GM12801 (cell line): Measurements from ENCODE around the gene DEDD2.

ENCODE experiments used
- TF ChIP-seq, protein P1 (sequence below): IDR thresholded peaks from one replicate; pipeline ENCODE4 v1.5.1; 2011; ENCODE audit warnings: control low read depth; ENCODE audit not compliant: insufficient read length; ENCODE audit errors: extremely low read depth

DEDD2 gene

DNA sequence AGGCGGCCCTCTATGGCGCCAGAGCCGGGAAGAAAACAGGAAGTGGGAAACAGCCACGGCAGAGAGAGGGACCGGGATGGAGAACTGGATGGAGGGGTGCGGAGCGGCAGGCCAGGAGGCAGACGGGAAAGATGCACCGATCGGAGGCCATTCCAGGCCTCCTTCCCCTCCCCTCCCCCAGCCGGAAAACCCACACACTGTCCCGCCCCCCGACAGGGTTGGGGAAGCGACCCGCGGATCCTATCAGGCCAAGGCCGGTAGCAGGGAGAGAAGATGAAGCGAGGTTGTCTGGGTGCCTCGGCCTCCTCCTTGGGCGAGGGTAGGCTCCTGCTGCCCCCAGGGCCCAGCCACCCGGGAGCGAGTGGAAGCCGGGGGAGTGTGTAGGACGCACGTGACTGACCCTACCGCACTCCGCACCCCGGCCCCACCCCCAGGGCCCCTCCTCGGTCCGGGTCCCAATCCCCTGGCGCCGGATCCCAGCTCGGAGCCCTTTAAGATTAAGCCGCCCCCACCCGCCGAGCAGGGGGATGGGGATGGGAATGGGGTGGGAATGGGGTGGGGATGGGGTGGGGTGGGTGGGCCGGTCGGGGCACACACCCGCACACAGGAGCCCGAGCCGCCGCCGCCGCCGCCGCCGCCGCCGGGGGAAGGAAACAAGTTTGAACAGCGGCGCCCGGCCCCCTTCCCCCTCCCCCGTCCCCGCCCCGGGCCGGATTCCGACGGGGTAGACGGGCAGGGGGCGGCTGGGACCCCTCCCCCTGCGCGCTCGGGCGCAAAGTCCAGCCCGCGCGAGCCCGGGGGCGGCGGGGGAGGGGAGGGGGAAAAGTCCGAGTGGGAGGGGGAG is 36.0 kb upstream of the DEDD2 start:
- TF ChIP-seq, protein P1, sequence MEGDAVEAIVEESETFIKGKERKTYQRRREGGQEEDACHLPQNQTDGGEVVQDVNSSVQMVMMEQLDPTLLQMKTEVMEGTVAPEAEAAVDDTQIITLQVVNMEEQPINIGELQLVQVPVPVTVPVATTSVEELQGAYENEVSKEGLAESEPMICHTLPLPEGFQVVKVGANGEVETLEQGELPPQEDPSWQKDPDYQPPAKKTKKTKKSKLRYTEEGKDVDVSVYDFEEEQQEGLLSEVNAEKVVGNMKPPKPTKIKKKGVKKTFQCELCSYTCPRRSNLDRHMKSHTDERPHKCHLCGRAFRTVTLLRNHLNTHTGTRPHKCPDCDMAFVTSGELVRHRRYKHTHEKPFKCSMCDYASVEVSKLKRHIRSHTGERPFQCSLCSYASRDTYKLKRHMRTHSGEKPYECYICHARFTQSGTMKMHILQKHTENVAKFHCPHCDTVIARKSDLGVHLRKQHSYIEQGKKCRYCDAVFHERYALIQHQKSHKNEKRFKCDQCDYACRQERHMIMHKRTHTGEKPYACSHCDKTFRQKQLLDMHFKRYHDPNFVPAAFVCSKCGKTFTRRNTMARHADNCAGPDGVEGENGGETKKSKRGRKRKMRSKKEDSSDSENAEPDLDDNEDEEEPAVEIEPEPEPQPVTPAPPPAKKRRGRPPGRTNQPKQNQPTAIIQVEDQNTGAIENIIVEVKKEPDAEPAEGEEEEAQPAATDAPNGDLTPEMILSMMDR, result no peak

DNA sequence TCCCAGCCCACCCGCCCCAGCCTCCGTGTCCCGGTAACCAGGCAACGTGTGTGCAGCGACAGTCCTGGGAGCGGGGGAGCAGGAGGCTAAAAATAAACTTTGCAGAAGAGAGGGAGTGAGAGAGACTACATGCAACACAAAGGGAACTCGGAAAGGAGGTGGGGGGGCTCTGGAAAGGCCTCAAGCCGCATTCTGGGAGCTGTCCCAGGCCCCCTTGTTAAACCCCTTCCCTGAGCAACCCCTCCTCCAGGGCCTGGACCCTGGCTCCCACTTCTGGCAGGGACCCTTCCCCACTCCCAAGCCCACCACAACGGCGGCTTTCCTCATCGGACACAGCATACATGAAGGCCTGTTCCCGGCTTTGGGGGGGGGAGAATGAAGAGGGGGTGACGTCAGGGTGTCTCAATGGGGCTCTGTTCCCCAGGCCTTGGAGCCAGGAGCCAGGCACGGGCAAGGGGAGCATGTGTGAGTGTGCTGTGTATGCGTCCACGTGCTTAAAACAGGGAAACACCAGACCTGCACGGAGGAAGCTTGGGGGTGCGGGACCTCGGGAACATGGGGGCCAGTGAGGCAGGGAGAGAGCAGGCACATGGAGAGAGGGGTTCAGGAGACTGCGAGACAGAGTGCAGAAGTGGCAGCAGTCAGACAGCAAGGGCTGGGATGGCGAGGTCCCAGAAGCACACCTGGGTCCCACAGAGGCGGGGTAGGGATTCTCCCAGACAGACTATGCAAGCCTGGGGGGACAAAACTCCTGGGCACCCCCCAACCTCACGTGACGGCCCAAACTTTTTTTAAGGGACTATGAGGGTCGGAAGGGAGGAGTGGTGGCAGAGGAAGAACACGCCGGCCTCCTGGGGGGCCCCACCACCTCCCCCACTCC is 35.1 kb upstream of the DEDD2 start:
- TF ChIP-seq, protein P1, result no peak

DNA sequence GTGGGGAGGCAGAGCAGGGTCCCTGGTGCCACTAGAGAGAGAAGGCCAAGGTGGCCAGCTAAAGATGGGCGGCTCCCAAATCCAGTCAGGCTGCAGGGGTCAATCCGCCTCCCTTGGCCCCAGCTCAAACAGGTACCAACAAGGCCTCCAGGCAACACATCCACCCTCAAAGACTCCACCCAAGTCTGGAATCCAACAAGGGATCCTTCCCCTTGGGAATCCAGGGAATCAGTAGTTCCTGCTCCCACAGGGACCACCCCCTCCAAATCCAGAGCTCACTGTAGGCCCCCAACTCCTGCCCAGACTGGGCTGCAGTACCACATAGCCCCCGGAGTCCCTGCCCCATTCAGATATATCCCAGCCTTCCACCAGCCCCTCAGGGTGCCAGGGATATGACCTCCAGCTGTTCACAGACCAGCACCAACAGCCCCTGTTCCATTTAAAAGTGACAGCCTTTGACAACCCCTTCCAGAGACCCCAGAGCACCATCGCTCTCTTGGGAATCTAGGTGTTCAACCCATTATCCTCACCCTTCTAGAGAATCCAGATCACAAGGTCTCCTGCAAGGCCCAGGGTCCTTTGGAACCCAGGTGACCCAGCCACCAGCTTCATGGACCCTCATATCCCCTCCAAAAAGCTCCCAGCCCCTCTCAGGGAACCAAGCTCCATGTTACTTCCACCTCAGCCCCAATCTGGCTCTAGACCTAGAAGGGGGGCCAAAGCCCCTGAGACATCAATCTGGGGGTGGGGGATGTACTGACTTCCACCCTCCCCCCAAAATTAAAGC is 34.3 kb upstream of the DEDD2 start:
- TF ChIP-seq, protein P1, result no peak

DNA sequence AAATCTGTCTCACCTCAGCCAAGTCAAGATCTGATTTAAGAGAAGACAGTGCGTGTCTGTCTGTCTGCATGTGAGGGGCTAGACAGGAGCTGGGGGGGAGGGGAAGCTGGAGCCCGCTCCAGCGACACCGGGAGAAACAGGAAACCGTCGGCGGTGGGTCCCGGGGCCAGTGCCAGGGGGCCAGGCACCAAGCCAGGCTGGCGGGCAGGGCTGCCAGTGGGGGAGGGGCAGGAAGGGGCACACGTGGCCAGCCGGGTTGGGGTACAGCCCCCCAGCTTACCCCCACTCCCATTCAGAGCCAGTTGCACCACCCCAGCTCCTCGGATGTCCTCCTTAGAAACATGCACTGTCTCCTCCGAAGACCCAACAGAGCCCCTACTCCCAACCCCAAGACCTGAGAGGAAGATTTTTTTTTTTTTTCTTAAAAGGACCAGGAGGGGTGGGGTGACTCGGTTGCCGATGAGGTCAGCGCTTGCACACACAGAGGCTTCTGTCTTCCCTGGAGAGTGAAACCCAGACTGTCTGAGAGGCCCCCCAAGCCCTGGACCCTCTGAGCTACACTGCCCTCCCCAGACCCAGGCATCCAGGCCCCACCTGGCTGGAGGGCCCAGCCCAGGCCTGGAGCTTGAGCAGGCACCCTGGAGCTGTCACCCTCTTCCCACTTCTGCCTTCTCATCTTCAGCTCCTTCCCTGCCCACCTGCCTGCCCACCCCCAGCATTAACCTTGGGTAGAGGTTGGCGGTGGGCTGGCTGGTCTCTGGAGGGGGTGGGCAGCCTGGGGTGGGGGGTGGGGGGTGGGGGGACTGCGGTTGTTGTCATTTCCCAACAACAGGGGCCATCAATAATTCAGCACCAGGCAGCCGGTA is 33.4 kb upstream of the DEDD2 start:
- TF ChIP-seq, protein P1, result no peak

DNA sequence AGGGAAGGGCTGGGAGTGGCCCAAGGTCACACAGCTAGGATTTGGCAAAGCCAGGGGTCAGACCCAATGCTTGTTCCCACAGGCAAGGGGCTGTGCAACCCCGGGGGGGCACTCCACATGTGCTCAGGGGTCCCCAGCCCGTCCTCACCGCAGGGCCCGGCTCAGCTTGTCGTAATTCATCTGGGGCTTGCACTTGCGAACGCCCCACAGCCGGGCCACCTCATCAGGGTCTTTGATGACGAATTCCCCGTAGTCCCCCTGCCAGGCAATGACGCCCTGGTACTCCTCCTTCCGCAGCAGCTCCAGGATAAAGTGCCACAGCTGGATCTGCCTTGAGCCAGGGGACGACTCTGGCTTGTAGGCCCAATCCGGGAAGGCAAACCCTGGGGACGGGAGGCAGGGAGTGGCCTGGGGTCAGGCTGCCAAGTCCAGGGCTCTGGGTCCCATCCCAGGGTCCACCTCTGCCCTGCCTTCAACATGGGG is 32.7 kb upstream of the DEDD2 start:
- TF ChIP-seq, protein P1, result no peak

DNA sequence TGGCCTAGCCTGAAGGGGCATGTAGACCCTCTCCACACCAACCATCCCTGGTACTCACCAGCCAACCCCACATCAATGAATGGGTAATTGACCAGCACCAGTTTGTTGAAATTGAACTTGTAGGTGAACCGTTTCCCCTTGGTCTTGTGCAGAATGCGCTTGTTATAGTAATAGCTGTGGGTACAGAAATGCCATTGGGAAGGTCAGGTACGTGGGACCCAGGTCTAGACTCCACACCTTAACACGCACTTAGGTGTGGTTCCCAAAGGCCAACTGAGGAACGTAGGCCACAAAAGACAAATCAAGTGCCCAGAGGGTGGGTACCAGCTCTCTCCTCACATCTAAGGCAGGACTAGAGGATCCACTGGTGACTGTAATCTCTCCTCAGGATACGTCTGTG is 32.3 kb upstream of the DEDD2 start:
- TF ChIP-seq, protein P1, result no peak
